Coronary artery (tissue), 2 donors: ENCODE data around the gene MVK.
A peak's percentile ranks its signal among the peaks of the same experiment; 100 is the strongest.
"Not testable (repeated sequence)": the region's sequence is repeated elsewhere in the genome, so short reads cannot be mapped to it uniquely, and the experiment has no call there.

ENCODE experiments used
- DNase-seq: peaks from one replicate; pipeline ENCODE4 v3.0.0-alpha.2; 2017; ENCODE audit warnings: low spot score
- H3K27ac ChIP-seq, 2 donors: fragments of 200-600 bp; sonication (generic); one replicate each; pipeline ENCODE4 v1.5.1; 2016 to 2019
- H3K4me3 ChIP-seq: fragments of 200-600 bp; sonication (generic); 2 replicates; pipeline ENCODE4 v1.5.1; 2016; ENCODE audit warnings: mild to moderate bottlenecking, moderate library complexity
- TF ChIP-seq, protein P1 (sequence below): fragments of 200-600 bp; sonication (generic); IDR thresholded peaks from one replicate; pipeline ENCODE4 v1.5.1; 2019; ENCODE audit warnings: antibody characterized with exemption

MVK gene

DNA sequence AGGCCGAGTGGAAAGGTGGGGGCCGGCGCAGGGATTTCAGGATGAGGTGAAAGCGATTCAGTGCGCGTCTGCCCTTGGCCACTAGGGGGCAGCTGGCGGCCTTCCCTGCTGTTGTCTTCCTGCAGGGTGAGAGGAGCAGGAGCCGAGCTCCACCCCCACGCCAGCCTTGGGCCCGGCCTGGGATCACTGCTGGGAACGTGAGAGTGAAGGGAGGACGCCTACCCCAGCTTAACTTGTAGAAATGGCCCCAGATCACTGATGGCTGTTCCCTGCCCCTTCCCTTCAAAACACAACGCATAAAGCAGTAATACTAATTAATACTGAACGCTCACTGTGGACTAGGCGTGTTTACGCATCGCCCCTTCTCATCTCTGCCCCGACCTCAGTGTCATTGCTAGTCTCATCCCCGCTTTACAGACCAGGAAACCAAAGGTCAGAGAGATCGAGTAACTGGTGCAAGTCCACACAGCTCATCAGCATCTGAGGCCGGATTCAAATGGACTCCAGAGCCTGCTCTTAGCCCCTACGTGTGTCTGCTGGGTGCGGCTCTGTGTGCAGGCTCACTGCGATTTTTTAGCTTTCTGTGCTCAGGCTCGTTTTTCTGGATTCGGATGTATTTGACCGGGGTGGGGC, 24.3 kb downstream of the MVK start:
- peak overlapping the region; percentile 40 for H3K4me3 ChIP-seq
- DNase-seq, result peak; percentile 87

DNA sequence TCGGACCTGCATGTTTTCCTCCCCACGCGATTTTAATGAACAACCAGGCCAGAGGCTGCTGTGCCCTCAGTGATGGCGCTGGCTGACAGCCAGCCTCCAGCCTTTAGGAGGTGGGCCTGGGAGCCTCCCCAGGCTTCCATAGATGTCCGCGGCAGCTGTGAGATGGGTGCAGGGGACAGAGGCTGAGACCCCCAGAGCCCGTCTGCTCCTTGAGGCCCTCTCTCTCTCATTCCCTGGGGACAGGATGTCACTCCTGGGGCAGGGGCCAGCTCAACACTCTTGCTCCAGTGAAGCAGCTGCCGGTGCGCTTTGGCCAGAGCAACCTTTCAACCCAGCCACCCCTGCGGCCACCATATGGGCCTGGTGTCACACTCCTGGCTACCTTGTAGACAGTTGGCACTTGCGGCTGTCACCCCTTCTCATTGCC, 24.8 kb downstream of the MVK start:
- TF ChIP-seq, protein P1, sequence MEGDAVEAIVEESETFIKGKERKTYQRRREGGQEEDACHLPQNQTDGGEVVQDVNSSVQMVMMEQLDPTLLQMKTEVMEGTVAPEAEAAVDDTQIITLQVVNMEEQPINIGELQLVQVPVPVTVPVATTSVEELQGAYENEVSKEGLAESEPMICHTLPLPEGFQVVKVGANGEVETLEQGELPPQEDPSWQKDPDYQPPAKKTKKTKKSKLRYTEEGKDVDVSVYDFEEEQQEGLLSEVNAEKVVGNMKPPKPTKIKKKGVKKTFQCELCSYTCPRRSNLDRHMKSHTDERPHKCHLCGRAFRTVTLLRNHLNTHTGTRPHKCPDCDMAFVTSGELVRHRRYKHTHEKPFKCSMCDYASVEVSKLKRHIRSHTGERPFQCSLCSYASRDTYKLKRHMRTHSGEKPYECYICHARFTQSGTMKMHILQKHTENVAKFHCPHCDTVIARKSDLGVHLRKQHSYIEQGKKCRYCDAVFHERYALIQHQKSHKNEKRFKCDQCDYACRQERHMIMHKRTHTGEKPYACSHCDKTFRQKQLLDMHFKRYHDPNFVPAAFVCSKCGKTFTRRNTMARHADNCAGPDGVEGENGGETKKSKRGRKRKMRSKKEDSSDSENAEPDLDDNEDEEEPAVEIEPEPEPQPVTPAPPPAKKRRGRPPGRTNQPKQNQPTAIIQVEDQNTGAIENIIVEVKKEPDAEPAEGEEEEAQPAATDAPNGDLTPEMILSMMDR, result no peak
- no peak overlapping the region for H3K27ac ChIP-seq
- no peak overlapping the region for H3K4me3 ChIP-seq
- no peak for DNase-seq

More for the DNA sequence above, 24.3 kb downstream of the MVK start:
- no peak overlapping the region for H3K27ac ChIP-seq
- TF ChIP-seq, protein P1, result peak; percentile 95

DNA sequence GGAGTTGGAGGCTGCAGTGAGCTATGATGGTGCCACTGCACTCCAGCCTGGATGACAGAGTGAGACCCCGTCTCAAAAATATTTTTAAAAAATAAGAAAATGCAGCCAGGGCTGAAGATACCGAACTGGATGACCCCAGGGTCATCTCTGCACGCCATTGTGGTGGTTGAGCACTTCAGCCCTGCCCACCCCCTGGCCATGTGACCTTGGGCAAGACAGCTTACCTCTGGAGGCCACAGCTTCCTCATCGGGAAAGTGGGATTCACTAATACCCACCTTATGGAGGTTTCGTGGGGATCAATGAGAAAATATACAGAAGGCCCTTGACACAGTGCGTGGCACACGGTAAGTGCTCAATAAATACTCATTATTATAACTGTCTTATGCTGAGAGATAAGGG, 25.5 kb downstream of the MVK start:
- TF ChIP-seq, protein P1, result no peak
- Histone ChIP-seq H3K27ac (no peak overlapping the region), H3K4me3 (no peak overlapping the region)
- no peak for DNase-seq

DNA sequence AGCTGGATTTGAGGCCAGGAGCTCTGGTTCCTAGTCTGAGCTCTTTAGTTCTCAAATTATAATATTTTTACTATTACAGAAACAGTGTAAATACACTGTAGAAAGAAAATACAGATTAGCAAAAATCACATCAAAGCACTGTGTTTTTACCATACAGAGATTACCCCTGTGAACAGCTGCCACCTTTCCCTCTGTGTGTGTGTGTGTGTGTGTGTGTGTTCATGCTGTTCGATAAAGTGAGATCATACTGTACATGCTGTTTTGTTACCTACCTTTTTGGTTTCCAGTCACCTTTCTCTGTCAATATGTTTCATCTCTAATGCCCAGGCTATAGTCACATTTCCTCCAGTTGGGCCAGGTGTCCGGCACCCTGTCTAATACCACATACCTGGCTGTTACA, 26.9 kb downstream of the MVK start:
- no peak overlapping the region for H3K27ac ChIP-seq
- DNase-seq, result no peak
- TF ChIP-seq, protein P1, result no peak

DNA sequence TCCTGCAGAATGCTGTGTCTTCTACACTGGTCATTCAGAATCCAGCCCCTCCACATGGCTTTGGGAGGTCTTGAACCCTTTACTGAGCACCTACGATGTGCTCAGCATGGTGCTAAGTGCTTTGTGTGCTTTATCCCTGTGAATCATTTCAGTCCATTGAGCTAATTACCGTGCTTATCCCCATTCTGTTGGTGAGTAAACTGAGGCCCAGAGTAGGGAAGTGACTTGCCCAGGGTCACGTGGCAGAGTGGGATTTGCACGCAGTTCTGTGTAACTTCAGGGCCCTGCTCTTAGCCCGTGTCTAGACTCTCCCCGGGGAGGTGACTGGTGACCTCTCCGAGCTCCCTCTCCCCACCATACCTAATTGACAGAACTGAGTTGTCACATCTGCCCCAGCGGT, 27.4 kb downstream of the MVK start:
- H3K27ac ChIP-seq, result no peak overlapping the region
- no peak overlapping the region for H3K4me3 ChIP-seq
- TF ChIP-seq, protein P1, result no peak
- no peak for DNase-seq

More for the DNA sequence above, 26.9 kb downstream of the MVK start:
- no peak overlapping the region for H3K4me3 ChIP-seq

DNA sequence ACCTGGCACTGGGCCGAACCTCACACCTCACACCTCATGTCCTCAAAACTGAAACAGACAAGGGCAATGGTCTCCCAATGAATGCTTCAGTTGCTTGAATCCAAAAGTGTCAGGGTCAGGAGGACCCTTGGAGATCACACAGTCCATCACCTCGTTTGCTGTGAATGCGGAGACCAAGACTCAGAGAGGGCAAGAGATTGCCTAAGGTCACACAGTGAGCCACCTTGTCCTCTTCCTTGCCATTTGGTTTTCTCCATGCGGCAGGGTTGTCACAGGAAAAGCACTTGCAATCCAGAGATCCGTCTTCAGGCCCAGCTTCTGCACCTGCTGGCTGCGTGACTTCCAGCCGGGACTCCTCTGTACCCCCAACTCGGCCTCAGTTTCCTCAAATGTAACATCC, 28.0 kb downstream of the MVK start:
- Histone ChIP-seq H3K27ac (no peak overlapping the region), H3K4me3 (no peak overlapping the region)
- no peak for DNase-seq
- TF ChIP-seq, protein P1, result no peak

DNA sequence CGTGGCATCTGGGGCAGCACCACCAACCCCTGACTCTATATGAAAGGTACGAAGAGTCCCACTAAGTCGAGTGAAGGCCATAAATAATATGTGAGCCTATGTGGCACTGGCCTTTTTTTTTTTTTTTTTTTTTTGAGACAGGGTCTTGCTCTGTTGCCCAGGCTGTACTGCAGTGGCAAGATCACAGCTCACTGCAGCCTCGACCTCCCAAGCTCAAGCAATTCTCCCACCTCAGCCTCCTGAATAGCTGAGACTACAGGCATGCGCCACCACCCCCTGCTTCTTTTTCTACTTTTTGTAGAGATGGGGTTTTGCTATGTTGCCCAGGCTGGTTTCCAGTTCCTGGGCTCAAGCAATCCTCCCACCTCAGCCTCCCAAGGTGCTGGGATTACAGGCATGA, 28.5 kb downstream of the MVK start:
- not testable (repeated sequence) for H3K4me3 ChIP-seq, DNase-seq

More for the DNA sequence above, 28.5 kb downstream of the MVK start:
- H3K27ac ChIP-seq, result not testable (repeated sequence)
